Measurements from ENCODE around the gene SCO1. TPM values are rescaled to one million over a fixed set of nuclear protein-coding genes. Genes with fewer than 3 reads are reported as not detected.

Gene SCO1
- total RNA-seq, 1 donor from 2014 or later = 24.2 TPM

DNA sequence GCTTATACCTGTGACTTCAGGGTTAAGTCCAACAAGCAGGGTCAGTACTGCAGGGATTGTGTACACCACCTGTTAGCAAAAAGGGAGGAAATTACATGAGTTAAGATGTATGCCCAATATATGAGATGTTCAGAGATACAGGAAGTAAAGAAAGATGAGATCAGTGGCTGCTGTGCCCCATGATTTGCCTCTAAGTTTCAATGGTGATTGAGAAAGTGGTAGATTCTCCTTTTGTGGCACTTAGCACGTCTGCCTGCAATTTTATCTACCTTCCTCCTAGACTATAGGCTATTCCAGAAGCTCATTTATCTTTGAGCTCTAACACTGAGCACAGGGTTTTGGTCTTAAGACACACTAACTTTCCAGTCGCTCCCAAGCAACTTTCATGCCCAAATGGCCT lies 28.9 kb upstream of the SCO1 start:
- intact Hi-C loops (cut with micrococcal nuclease) = no loop called here

DNA sequence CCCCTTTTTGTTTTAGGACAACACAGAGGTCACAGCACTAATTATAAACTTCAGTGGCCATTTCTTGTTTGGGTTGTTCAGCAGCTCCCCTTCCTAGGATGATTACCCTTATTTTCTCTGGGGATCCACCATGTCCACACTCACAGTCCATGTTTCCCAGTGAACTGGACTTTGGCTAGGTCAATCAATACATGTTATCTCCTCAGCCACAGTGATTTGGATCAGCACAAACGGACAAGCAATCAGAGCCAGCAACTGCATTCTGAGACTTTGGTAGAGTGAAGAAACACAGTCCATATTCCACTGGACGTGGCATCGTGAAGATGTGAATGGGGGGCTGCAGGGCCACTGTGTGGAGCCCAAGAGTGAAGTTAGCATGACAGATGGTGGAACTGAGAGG lies 27.9 kb upstream of the SCO1 start:
- intact Hi-C loops (cut with micrococcal nuclease) = no loop called here

- intact Hi-C loops (cut with micrococcal nuclease) = no loop called here
Measured at GRCh38 chr17:10724546-10725195, 27.3 kb upstream of the SCO1 start.

DNA sequence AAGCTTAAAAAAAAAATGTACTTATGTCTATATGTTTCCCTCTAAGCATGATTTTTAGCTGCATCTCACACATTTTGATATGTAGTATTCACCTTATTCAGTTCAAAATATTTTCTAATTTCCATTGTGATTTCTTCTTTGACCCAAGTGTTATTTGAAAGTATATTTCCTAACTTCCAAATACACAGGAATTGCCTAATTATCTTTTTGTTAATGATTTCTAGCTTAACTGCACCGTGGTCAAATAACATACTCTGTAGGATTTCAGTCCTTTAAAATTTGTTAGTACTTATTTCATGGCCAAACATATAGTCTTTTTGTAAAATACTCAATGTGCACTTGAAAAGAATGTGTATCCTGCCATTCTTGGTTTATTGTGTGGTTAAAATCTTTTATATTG lies 21.2 kb upstream of the SCO1 start:
- intact Hi-C loops (cut with micrococcal nuclease) = no loop called here

DNA sequence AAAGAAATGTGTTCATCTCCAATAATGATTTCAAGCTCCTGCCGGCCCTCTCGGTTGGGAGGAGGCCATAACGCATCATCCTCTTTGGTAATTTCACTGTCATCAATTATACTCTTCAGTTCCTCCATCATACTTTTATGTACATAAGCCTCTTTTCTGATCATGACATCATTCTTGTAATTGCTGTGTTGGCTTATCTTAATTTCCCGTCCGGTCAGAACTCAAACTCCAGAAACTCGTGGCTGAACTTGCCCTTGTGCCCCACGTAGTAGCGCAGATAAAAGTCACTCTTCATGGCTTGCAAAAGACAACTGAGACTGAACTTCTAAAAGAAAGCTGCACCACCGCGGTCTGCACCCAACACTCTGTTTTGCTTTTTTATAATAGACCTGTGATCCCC lies 18.9 kb upstream of the SCO1 start:
- intact Hi-C loops (cut with micrococcal nuclease) = no loop called here

GRCh38 chr17:10713318-10713717 lies 16.0 kb upstream of the SCO1 start:
- intact Hi-C loops (cut with micrococcal nuclease) = no loop called here

GRCh38 chr17:10705727-10706126 lies 8.4 kb upstream of the SCO1 start:
- intact Hi-C loops (cut with micrococcal nuclease) = no loop called here

DNA sequence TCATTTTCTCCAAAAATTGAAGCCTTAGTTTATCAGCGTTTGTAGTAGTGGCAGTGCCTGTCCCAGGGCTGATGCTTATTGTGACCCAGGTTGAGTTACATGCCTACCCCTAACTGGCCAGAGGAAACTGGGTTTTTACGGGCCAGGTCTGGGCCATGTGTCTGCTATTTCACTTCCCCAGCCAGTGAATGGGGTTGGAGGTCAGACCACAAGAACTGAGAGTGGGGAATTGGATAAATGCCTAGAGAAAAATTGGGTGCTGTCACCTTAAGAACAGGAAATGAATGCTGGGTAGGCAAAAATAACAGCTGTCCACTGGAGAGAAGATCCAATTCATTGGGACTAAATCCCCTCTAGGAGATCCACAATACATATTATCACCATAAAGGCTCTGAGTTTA lies 5.2 kb upstream of the SCO1 start:
- intact Hi-C loops (cut with micrococcal nuclease) = no loop called here

DNA sequence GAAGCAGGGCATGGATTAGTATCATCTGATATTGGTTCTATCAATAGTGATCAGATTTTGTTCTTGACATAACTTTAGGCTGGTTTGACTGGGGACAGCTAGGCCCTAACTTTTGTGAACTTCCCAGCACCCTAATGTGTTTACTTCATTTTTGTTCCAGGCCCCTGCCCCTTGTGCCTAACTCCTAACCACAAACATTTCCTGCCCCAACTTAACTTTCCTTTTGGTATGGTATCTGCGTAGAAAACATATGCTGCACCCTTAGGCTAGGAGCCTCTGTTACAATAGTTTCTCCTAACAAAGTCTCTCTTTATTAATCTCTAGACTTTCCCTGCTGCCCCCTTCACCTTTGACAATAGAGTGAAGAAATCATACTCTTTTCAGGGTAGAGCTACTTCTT lies 2.5 kb upstream of the SCO1 start:
- intact Hi-C loops (cut with micrococcal nuclease) = no loop called here

GRCh38 chr17:10698096-10698818 lies 924 bp upstream of the SCO1 start:
- intact Hi-C loops (cut with micrococcal nuclease) = no loop called here

DNA sequence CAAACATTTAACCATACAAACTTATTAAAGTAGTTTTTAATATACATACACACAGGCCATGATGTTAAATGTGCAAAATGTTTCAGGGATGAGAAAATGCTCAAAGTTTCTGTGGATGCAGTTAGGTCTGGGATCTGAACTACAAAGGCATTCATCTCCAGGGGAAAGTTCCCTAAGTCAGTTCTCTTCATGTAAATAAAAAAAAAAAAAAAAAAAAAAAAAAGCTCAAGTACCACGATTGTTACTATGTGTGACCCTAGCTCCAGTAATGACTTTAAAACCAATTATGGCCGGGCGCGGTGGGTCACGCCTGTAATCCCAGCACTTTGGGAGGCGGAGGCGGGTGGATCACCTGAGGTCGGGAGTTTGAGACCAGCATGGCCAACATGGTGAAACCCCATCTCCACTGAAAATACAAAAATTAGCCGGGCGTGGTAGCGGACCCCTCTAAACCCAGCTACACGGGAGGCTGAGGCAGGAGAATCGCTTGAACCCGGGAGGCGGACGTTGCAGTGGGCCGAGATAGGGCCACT lies 1.4 kb downstream of the SCO1 start:
- intact Hi-C loops (cut with micrococcal nuclease) = loop anchor here (2.0 kb wide), 1 partner anchor 33 kb away; no protein-coding TSS in a partner anchor

DNA sequence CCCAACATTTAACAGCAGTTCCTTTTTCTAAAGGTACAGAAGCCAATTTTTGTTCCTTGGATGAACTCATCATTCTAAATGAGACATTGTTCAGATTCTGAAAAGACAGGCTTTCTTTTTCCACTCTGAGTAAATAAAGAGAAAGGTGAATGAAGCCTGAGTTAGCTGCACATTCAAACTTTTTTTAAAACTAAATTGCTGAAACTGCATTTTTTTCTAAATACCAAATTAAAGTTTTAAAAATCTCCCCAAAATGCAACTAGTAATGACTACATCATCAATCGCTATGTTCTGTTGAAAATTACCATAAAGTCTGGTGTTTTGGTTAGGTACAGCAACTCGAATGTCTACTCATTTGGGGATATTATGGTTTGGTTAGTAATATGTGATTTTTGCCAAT lies 9.8 kb downstream of the SCO1 start:
- intact Hi-C loops (cut with micrococcal nuclease) = no loop called here

DNA sequence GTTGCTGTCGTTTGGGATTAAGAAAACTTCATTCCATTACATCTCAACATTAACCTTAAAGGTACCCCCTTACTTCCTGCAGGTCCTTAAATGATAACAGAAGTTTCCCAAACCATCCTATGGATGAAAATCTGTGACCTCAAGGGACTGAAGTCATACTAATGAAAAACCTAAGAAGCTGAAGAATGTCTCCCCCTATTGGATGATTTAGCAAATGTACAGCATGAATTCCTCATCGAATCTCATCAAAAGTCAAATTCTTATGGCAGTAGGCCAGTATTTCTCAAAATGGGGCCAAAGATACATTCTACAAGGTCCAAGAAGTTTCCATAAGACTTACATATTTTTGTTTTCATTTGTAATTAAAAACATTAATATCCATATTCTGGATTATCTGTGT lies 13.5 kb downstream of the SCO1 start:
- intact Hi-C loops (cut with micrococcal nuclease) = no loop called here

DNA sequence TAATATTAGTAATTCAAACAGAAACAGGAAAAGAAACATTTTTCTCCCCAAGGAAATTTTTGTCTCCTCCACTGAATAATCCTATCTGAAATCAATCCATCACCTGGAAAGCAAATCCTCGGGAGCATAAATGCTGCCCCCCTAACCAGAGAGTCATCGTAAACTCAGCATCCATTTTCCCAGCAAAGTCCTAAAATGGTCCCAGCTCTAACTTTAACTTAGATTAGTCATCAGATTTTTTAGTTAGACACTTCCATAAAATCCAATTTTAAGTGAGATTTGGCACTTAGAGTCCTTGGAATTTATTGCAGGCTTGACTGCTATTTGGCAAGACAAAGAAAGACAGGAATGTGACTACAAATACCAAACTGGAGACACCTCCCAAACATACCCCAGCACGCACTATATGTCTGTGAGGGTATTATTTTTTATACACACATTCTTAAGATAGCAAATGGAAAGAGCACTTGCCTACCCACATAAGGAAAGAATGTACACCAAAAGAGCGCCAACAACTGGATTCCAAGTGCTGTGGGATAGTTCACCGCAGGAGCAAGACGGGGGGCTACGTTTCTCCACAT lies 15.4 kb downstream of the SCO1 start:
- intact Hi-C loops (cut with micrococcal nuclease) = no loop called here

DNA sequence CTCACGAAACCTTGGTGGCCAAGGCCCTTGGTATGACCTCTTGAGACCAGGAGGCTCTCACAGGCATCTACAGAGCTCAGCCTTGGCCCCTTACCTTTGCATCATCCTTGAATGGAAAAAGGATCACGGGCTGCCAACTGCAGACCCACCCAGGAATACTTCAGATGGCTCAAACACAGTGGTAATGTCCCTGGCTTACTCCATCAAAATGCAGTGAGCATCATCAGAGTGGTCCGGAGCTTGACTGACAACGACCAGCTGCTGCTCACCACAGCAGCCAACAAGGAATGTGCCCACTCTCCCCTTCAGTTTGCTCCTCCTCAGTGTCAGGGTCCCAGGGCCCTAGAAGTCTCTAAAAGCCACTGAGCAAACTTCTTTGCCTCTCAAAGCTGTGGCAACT lies 22.6 kb downstream of the SCO1 start:
- intact Hi-C loops (cut with micrococcal nuclease) = no loop called here

- intact Hi-C loops (cut with micrococcal nuclease) = no loop called here
Measured at GRCh38 chr17:10673312-10673711, 24.0 kb downstream of the SCO1 start.

GRCh38 chr17:10668775-10669174 lies 28.6 kb downstream of the SCO1 start:
- intact Hi-C loops (cut with micrococcal nuclease) = no loop called here

DNA sequence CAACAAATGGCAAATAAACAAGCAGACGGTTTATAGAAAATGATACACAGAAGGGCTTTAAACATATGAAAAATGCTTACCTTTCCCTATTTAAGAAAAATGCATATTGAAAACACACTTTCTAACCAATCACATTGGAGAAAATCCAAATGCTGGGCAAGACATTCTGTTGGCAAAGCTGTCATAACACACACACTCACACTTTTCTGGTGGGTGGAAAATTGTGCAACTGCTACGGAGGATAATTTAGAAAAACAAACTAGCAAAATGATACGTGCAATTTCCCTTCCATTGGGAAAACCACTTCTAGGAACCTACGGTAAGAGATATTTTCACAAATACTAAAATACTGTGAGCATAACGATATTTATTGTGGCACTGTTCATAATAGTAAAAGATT lies 30.4 kb downstream of the SCO1 start:
- intact Hi-C loops (cut with micrococcal nuclease) = no loop called here

DNA sequence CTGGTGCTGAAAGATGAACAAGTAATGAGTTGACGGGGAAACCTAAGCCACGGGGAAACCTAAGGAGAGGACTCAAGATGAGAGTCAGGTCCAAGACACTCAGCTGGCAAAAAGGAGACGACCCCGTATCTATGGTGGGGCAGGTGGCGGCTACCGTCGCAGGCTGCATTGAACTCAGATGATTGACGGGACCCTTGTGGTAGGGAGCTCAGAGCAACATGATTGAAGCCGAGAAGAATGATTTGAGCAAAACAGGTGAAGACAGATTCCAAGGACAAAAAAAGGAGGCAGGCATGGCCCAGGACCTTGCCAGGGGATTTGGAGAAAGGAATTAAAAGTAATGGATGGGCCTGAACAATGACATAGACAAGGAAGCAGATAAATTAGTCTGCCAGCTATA lies 32.8 kb downstream of the SCO1 start:
- intact Hi-C loops (cut with micrococcal nuclease) = no loop called here

- intact Hi-C loops (cut with micrococcal nuclease) = no loop called here
Measured at GRCh38 chr17:10663231-10663630, 34.1 kb downstream of the SCO1 start.

GRCh38 chr17:10661437-10661836 lies 35.9 kb downstream of the SCO1 start:
- intact Hi-C loops (cut with micrococcal nuclease) = no loop called here

DNA sequence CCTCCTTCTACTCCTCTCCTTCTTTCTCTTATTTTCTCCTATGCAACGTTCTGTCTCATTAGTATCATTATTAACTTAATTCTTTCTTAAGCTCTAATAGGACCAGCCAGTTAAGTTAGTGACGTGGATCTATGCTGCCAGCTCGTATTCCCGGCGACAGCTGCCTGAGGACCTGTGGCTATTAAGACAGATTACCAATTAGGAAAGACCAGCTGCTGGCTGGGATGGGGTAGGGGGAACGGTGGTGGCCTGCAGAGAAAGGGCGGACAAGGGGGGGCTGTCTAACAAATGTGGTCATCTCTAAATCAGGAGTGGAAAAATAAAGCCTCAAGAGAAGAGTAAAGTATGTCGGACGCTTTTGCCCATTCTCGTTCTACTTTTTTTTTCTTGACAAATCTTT lies 39.5 kb downstream of the SCO1 start:
- intact Hi-C loops (cut with micrococcal nuclease) = no loop called here

DNA sequence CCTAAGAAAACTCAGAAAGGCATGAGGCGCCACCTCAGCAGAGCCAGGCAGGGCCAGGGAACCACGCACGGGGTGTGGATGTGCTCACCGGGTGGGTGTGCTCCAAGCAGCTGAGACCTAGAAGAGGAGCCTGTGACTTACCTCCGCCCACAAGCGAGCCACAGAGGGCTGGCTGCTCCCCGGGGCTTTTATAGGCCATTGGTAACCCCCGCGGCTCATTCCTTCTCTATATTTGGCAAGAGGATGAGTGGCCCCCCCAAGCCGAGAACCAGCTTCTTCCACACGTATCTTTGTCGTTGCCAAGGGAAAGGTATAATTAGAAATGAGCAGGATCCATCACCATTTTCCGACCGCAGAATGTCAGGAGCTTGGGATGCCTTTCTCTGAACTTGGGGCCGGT lies 40.2 kb downstream of the SCO1 start, which contains the start of gene MYH3:
Gene MYH3, minus strand, starts transcription at position 162 of the 400 bp plus-strand sequence. CDS start 2,245 bp downstream, outside the sequence.
- intact Hi-C loops (cut with micrococcal nuclease) = no loop called here
